ENCODE data around the gene CACNA1D. TPM values are rescaled to one million over a fixed set of nuclear protein-coding genes. Genes with fewer than 3 reads are reported as not detected.

The CACNA1D gene
- total and polyA plus RNA-seq, 2 donors (not counting 1 experiment from before 2014, with no cell fraction given) = 0.17 to 0.37 TPM

DNA sequence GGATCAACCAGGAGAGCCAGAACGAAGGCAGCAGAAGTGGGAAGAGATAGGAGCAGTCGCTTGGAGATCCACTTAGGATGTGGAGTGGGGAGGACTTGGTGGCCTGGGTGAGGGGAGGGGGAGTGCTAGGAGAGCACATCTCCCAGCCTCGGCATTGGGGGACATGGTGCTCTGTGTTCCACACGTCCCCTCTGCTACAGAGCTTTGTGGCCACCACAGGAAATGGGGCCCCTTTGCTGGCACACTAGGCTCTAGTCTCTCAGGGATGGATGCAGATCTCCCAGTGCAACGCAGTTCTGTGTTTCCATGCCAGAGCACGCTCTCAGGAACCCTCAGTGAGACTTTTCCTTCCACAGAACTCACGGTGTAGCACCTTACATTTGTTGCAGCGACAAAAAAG, 283.1 kb downstream of the CACNA1D start:
- H4K20me1 ChIP-seq (ENCODE audit: control insufficient read depth, extremely low read depth, insufficient read depth, low read length) = no peaks in the 10 kb centered on the region
- TF ChIP-seq EZH2 (IDR thresholded peaks at IDR 0.05; ENCODE audit: low read length, missing control alignments) = no peak
- TF ChIP-seq, protein P1, sequence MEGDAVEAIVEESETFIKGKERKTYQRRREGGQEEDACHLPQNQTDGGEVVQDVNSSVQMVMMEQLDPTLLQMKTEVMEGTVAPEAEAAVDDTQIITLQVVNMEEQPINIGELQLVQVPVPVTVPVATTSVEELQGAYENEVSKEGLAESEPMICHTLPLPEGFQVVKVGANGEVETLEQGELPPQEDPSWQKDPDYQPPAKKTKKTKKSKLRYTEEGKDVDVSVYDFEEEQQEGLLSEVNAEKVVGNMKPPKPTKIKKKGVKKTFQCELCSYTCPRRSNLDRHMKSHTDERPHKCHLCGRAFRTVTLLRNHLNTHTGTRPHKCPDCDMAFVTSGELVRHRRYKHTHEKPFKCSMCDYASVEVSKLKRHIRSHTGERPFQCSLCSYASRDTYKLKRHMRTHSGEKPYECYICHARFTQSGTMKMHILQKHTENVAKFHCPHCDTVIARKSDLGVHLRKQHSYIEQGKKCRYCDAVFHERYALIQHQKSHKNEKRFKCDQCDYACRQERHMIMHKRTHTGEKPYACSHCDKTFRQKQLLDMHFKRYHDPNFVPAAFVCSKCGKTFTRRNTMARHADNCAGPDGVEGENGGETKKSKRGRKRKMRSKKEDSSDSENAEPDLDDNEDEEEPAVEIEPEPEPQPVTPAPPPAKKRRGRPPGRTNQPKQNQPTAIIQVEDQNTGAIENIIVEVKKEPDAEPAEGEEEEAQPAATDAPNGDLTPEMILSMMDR (conservative IDR thresholded peaks at IDR 0.05 in 1 of 2, IDR thresholded peaks at IDR 0.05 in 1 of 2; ENCODE audit: low read depth in 1 of 2, low read length in 2 of 2) = no peak
- peaks cover 15% of the 10 kb centered on the region for H3K4me1 ChIP-seq (ENCODE audit: control insufficient read depth, extremely low read depth, insufficient read depth, low read length)
- no peaks in the 10 kb centered on the region for H3K36me3 ChIP-seq (ENCODE audit: control insufficient read depth, insufficient read depth, low read length)
- H3K79me2 ChIP-seq (ENCODE audit: control insufficient read depth, insufficient read depth, low read length) = no peaks in the 10 kb centered on the region
- H3K4me3 ChIP-seq (replicated peaks in 1 of 4; ENCODE audit: control extremely low read depth in 1 of 4, insufficient read depth in 1 of 4, low read depth in 3 of 4, low read length in 4 of 4) = no peak overlapping the region
- H3K27ac ChIP-seq (ENCODE audit: insufficient read depth, low read length) = no peak overlapping the region
- H3K9me3 ChIP-seq (ENCODE audit: control insufficient read depth, insufficient read depth, low read depth, low read length) = no peaks in the 10 kb centered on the region
- H3K27me3 ChIP-seq (ENCODE audit: control insufficient read depth, insufficient read depth, low read length) = no peaks in the 10 kb centered on the region
- no peak overlapping the region for H3K4me2 ChIP-seq (ENCODE audit: extremely low read depth, insufficient read depth, low read length)
- DNase-seq (ENCODE audit: low read depth in 2 of 2) = no peak
- H2AFZ ChIP-seq (ENCODE audit: low read length) = no peak overlapping the region
- H3K9ac ChIP-seq (ENCODE audit: insufficient read depth, low read length) = no peak overlapping the region

DNA sequence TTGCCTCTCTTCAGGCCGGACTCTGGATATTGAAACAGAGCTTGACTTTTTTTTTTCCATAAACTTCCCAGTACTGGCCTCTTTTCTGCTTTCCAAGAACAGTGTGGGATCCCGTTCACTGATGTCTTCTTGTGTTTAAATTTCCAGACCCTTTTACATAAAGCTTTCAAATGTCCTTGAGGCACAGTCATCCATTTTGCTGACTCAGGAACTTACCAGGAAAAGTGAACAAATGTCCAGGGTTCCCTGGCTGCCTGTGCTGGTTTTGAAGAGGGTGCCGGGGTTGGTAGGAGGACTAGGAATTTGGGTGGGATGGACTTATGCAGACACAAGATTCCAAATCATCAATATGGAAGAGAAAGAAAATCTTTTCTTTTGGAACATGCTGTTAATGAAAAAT, 283.7 kb downstream of the CACNA1D start:
- TF ChIP-seq, protein P1 (conservative IDR thresholded peaks at IDR 0.05 in 1 of 2, IDR thresholded peaks at IDR 0.05 in 1 of 2; ENCODE audit: low read depth in 1 of 2, low read length in 2 of 2) = no peak
- TF ChIP-seq EZH2 (IDR thresholded peaks at IDR 0.05; ENCODE audit: low read length, missing control alignments) = no peak
- H3K27ac ChIP-seq (ENCODE audit: insufficient read depth, low read length) = no peak overlapping the region
- no peak overlapping the region for H2AFZ ChIP-seq (ENCODE audit: low read length)
- no peaks in the 10 kb centered on the region for H4K20me1 ChIP-seq (ENCODE audit: control insufficient read depth, extremely low read depth, insufficient read depth, low read length)
- no peak overlapping the region for H3K4me2 ChIP-seq (ENCODE audit: extremely low read depth, insufficient read depth, low read length)
- H3K4me1 ChIP-seq (ENCODE audit: control insufficient read depth, extremely low read depth, insufficient read depth, low read length) = peaks cover 9% of the 10 kb centered on the region
- H3K79me2 ChIP-seq (ENCODE audit: control insufficient read depth, insufficient read depth, low read length) = no peaks in the 10 kb centered on the region
- no peak for DNase-seq (ENCODE audit: low read depth in 2 of 2)
- no peak overlapping the region for H3K9ac ChIP-seq (ENCODE audit: insufficient read depth, low read length)
- no peak overlapping the region for H3K4me3 ChIP-seq (replicated peaks in 1 of 4; ENCODE audit: control extremely low read depth in 1 of 4, insufficient read depth in 1 of 4, low read depth in 3 of 4, low read length in 4 of 4)
- no peaks in the 10 kb centered on the region for H3K27me3 ChIP-seq (ENCODE audit: control insufficient read depth, insufficient read depth, low read length)
- no peaks in the 10 kb centered on the region for H3K9me3 ChIP-seq (ENCODE audit: control insufficient read depth, insufficient read depth, low read depth, low read length)
- no peaks in the 10 kb centered on the region for H3K36me3 ChIP-seq (ENCODE audit: control insufficient read depth, insufficient read depth, low read length)

DNA sequence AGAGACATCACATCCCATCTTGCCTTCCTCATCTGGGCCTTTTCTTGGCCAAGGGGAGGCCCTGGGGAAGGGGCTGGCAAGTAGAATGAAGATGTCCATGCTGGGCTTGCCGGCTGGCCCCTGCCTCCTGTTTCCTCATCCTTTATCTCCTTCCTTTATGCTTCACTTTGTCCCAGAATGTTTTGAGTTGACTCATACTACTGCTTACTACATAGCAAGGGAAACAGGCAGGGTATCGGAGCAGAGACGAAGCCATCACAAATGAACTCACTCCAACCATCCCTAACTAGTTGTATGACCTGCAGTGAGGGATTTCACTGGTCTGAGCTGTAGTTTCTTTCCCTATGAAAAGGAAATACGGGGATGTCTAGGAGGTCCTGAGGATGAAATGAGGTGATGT, 285.8 kb downstream of the CACNA1D start:
- H4K20me1 ChIP-seq (ENCODE audit: control insufficient read depth, extremely low read depth, insufficient read depth, low read length) = no peaks in the 10 kb centered on the region
- H3K27me3 ChIP-seq (ENCODE audit: control insufficient read depth, insufficient read depth, low read length) = no peaks in the 10 kb centered on the region
- no peaks in the 10 kb centered on the region for H3K79me2 ChIP-seq (ENCODE audit: control insufficient read depth, insufficient read depth, low read length)
- DNase-seq (ENCODE audit: low read depth in 2 of 2) = peak in 1 of 2 donors; percentile 12
- no peak overlapping the region for H2AFZ ChIP-seq (ENCODE audit: low read length)
- H3K4me1 ChIP-seq (ENCODE audit: control insufficient read depth, extremely low read depth, insufficient read depth, low read length) = peaks cover 6% of the 10 kb centered on the region
- TF ChIP-seq EZH2 (IDR thresholded peaks at IDR 0.05; ENCODE audit: low read length, missing control alignments) = no peak
- no peak overlapping the region for H3K9ac ChIP-seq (ENCODE audit: insufficient read depth, low read length)
- H3K4me2 ChIP-seq (ENCODE audit: extremely low read depth, insufficient read depth, low read length) = no peak overlapping the region
- no peaks in the 10 kb centered on the region for H3K36me3 ChIP-seq (ENCODE audit: control insufficient read depth, insufficient read depth, low read length)
- no peak overlapping the region for H3K4me3 ChIP-seq (replicated peaks in 1 of 4; ENCODE audit: control extremely low read depth in 1 of 4, insufficient read depth in 1 of 4, low read depth in 3 of 4, low read length in 4 of 4)
- no peaks in the 10 kb centered on the region for H3K9me3 ChIP-seq (ENCODE audit: control insufficient read depth, insufficient read depth, low read depth, low read length)
- H3K27ac ChIP-seq (ENCODE audit: insufficient read depth, low read length) = no peak overlapping the region
